K562 (cell line): ENCODE measurements around the gene DMAC2.

Experiments
- ARHGAP35 ChIP-seq: fragments of 450-650 bp; IDR thresholded peaks from 2 replicates; pipeline ENCODE4 v1.6.1; 2018; ENCODE audit not compliant: partially characterized antibody
- ASH1L ChIP-seq: fragments of 450-650 bp; IDR thresholded peaks from 2 replicates; pipeline ENCODE4 v1.6.1; 2018; ENCODE audit warnings: borderline replicate concordance, mild to moderate bottlenecking, low read depth; ENCODE audit not compliant: partially characterized antibody
- CEBPB ChIP-seq: fragments of 450-650 bp; IDR thresholded peaks from 2 replicates; pipeline ENCODE4 v1.6.1; 2016; ENCODE audit warnings: missing genetic modification characterization, missing compliant biosample characterization
- CTCF ChIP-seq, 3 experiments: IDR thresholded peaks in 2 of 3; conservative IDR thresholded peaks in 1 of 3; 2 replicates each; pipeline ENCODE4 v1.5.1; 2011 to 2012; ENCODE audit warnings: low read length in 3 of 3, mild to moderate bottlenecking in 3 of 3, control low read depth in 2 of 3, improper control_type of control experiment in 1 of 3, inconsistent platforms in 1 of 3, low read depth in 1 of 3, mixed read lengths in 1 of 3, moderate library complexity in 1 of 3; ENCODE audit not compliant: insufficient read depth in 2 of 3
- HNRNPL ChIP-seq: fragments of 200-400 bp; formaldehyde crosslinking; IDR thresholded peaks from 2 replicates; pipeline ENCODE4 v1.6.1; 2017; ENCODE audit warnings: low read depth, mild to moderate bottlenecking, low read length
- ILK ChIP-seq: fragments of 450-650 bp; IDR thresholded peaks from 2 replicates; pipeline ENCODE4 v1.6.1; 2016; ENCODE audit warnings: missing genetic modification characterization, low read depth, mild to moderate bottlenecking, missing compliant biosample characterization, moderate library complexity, borderline replicate concordance
- MIER1 ChIP-seq: fragments of 450-650 bp; IDR thresholded peaks from 2 replicates; pipeline ENCODE4 v1.6.1; 2016; ENCODE audit warnings: antibody characterized with exemption, mild to moderate bottlenecking, low read depth
- RCOR1 ChIP-seq, 2 experiments: IDR thresholded peaks; 2 replicates each; pipeline ENCODE4 v1.6.1; 2012; ENCODE audit warnings: low read depth in 2 of 2, low read length in 2 of 2, borderline replicate concordance in 1 of 2, improper control_type of control experiment in 1 of 2
- ZNF212 ChIP-seq: fragments of 450-650 bp; formaldehyde crosslinking; IDR thresholded peaks from 2 replicates; pipeline ENCODE4 v1.4.0; 2020; ENCODE audit warnings: mild to moderate bottlenecking

- no peak for TF ChIP-seq ILK (tag)
- no peak for TF ChIP-seq CEBPB (tag)
- no peak for TF ChIP-seq ARHGAP35
- no peak for TF ChIP-seq RCOR1 (IDR thresholded peaks at IDR 0.05; ENCODE audit: borderline replicate concordance in 1 of 2, low read depth in 2 of 2, low read length in 2 of 2)
- no peak for TF ChIP-seq ZNF212 (CRISPR knock-in tag)
- TF ChIP-seq CTCF (IDR thresholded peaks at IDR 0.05 in 2 of 3, conservative IDR thresholded peaks at IDR 0.05 in 1 of 3; ENCODE audit: insufficient read depth in 2 of 3, low read depth in 1 of 3, low read length in 3 of 3): no peak
- no peak for TF ChIP-seq ASH1L
- TF ChIP-seq MIER1: no peak
- TF ChIP-seq HNRNPL: no peak
Observed at GRCh38 chr19:41437944-41438574, 1.7 kb downstream of the DMAC2 start.
